ENCODE results near the gene HASPIN. TPM values are rescaled to one million over a fixed set of nuclear protein-coding genes. Genes with fewer than 3 reads are reported as not detected.
A peak's percentile ranks its signal among the peaks of the same experiment; 100 is the strongest.

Gene HASPIN
- total and polyA plus RNA-seq, 2 of the 13 experiments (the other 11 are each of a cell fraction or from before 2014, with no cell fraction given), result 2.7 to 8.1 TPM

DNA sequence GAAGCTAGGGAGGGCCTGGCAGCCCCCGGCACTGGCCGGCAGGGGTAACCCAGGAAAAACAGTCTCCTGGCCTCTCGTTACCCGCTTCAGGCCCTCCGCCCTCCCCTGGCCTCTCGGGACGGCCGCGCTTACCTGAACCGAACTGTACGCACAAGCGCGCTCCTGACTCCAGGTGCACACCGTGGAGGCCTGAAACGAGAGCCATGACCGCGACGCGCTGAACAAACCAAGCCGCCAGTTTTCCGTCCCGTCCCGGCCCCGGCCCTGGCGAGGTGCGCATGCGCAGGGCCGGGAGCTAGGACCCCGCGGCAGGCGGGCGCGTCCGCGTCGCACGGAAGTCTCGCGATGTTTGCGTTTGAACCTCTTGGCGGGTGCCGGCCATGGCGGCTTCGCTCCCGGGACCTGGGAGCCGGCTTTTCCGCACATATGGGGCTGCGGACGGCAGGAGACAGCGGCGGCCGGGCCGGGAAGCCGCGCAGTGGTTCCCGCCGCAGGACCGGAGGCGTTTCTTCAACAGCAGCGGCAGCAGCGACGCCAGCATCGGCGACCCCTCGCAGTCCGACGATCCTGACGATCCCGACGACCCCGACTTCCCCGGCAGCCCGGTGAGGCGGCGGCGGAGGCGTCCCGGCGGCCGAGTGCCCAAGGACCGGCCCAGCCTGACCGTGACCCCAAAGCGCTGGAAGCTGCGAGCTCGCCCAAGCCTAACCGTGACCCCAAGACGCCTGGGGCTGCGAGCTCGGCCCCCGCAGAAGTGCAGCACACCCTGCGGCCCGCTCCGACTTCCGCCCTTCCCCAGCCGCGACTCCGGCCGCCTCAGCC is at the start of gene HASPIN (continued):
- TF ChIP-seq, protein P1, sequence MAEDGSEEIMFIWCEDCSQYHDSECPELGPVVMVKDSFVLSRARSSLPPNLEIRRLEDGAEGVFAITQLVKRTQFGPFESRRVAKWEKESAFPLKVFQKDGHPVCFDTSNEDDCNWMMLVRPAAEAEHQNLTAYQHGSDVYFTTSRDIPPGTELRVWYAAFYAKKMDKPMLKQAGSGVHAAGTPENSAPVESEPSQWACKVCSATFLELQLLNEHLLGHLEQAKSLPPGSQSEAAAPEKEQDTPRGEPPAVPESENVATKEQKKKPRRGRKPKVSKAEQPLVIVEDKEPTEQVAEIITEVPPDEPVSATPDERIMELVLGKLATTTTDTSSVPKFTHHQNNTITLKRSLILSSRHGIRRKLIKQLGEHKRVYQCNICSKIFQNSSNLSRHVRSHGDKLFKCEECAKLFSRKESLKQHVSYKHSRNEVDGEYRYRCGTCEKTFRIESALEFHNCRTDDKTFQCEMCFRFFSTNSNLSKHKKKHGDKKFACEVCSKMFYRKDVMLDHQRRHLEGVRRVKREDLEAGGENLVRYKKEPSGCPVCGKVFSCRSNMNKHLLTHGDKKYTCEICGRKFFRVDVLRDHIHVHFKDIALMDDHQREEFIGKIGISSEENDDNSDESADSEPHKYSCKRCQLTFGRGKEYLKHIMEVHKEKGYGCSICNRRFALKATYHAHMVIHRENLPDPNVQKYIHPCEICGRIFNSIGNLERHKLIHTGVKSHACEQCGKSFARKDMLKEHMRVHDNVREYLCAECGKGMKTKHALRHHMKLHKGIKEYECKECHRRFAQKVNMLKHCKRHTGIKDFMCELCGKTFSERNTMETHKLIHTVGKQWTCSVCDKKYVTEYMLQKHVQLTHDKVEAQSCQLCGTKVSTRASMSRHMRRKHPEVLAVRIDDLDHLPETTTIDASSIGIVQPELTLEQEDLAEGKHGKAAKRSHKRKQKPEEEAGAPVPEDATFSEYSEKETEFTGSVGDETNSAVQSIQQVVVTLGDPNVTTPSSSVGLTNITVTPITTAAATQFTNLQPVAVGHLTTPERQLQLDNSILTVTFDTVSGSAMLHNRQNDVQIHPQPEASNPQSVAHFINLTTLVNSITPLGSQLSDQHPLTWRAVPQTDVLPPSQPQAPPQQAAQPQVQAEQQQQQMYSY (CRISPR knock-in tag; IDR thresholded peaks at IDR 0.05), result peak; percentile 81
- TF ChIP-seq, protein P2, sequence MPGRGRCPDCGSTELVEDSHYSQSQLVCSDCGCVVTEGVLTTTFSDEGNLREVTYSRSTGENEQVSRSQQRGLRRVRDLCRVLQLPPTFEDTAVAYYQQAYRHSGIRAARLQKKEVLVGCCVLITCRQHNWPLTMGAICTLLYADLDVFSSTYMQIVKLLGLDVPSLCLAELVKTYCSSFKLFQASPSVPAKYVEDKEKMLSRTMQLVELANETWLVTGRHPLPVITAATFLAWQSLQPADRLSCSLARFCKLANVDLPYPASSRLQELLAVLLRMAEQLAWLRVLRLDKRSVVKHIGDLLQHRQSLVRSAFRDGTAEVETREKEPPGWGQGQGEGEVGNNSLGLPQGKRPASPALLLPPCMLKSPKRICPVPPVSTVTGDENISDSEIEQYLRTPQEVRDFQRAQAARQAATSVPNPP (CRISPR knock-in tag; IDR thresholded peaks at IDR 0.05), result peak; percentile 81; the same call in 1 of the 2 replicates
- TF ChIP-seq ZNF101 (CRISPR knock-in tag; IDR thresholded peaks at IDR 0.05; ENCODE audit: borderline replicate concordance, low read depth) (no peak), NFE2L1 (CRISPR knock-in tag; IDR thresholded peaks at IDR 0.05; ENCODE audit: borderline replicate concordance) (no peak; the same call in 1 of the 2 replicates), NFATC3 (CRISPR knock-in tag; IDR thresholded peaks at IDR 0.05) (peak; percentile 37; the same call in 1 of the 2 replicates), POGK (CRISPR knock-in tag; conservative IDR thresholded peaks at IDR 0.05) (peak; percentile 89), ZMYM2 (CRISPR knock-in tag; IDR thresholded peaks at IDR 0.05) (0 out of 2 replicates have a peak, but pooled peaks have one; percentile 41), PHF21A (CRISPR knock-in tag; IDR thresholded peaks at IDR 0.05) (0 out of 2 replicates have a peak, but pooled peaks have one; percentile 32), IRF2 (CRISPR knock-in tag; IDR thresholded peaks at IDR 0.05) (peak; percentile 90), SRSF1 (optimal IDR thresholded peaks at IDR 0.05; ENCODE audit: low read depth, low read length) (peak; percentile 20), HDAC2 (CRISPR knock-in tag; IDR thresholded peaks at IDR 0.05) (peak; percentile 85), HBP1 (CRISPR knock-in tag; IDR thresholded peaks at IDR 0.05; ENCODE audit: low read depth) (peak; percentile 56), ZNF724P (CRISPR knock-in tag; IDR thresholded peaks at IDR 0.05; ENCODE audit: borderline replicate concordance) (peak; percentile 84), KMT2A (CRISPR knock-in tag; IDR thresholded peaks at IDR 0.05) (peak; percentile 98)
- TF ChIP-seq, protein P3, sequence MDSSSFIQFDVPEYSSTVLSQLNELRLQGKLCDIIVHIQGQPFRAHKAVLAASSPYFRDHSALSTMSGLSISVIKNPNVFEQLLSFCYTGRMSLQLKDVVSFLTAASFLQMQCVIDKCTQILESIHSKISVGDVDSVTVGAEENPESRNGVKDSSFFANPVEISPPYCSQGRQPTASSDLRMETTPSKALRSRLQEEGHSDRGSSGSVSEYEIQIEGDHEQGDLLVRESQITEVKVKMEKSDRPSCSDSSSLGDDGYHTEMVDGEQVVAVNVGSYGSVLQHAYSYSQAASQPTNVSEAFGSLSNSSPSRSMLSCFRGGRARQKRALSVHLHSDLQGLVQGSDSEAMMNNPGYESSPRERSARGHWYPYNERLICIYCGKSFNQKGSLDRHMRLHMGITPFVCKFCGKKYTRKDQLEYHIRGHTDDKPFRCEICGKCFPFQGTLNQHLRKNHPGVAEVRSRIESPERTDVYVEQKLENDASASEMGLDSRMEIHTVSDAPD (CRISPR knock-in tag; IDR thresholded peaks at IDR 0.05), result 0 out of 2 replicates have a peak, but pooled peaks have one; percentile 72
- TF ChIP-seq, protein P4, sequence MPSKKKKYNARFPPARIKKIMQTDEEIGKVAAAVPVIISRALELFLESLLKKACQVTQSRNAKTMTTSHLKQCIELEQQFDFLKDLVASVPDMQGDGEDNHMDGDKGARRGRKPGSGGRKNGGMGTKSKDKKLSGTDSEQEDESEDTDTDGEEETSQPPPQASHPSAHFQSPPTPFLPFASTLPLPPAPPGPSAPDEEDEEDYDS (CRISPR knock-in tag; IDR thresholded peaks at IDR 0.05), result peak; percentile 51

Measured in HepG2 (cell line).